ELF-1 (cell line): ENCODE data around the gene TEPSIN.

Experiments
- DNase-seq: peaks from one replicate; pipeline ENCODE4 v3.0.0-alpha.2; 2016; ENCODE audit warnings: low read depth, low spot score

TEPSIN gene

GRCh38 chr17:81198826-81199481, 39.9 kb downstream of the TEPSIN start:
- no peak for DNase-seq

DNA sequence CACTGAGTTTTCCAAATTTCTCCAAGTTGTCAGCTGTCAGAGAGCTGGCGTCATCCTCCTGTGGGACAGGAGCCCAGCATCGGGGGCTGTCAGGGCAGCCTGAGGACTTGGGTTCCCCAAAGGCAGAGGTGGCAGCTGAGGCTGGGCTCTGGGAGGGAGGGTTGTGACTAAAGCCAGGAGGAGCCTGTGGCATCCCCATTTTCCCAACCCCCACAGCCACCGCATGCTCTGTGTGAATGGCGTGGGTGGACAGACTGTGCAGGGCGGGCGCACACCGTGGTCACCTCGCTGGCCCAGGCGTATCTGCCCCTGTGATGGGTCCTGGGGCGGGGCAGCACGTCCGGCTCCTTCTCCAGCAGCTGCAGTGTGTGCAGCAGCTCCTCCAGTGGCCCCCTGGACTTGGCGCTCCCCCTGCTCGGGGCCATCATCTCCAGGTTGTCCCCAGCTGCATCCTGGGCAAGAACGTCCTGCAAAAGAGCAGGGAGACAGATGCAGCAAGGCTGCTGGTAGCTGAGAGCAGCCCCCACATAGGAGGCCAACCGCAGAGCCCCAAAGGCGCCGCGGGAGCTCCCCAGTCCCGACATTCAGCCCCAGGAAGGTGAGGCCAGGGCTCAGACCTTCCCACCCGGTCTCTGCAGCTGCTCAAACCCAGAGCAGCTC, 40.9 kb downstream of the TEPSIN start:
- no peak for DNase-seq

- DNase-seq, result no peak
Observed at GRCh38 chr17:81197409-81197795, 41.5 kb downstream of the TEPSIN start.

DNA sequence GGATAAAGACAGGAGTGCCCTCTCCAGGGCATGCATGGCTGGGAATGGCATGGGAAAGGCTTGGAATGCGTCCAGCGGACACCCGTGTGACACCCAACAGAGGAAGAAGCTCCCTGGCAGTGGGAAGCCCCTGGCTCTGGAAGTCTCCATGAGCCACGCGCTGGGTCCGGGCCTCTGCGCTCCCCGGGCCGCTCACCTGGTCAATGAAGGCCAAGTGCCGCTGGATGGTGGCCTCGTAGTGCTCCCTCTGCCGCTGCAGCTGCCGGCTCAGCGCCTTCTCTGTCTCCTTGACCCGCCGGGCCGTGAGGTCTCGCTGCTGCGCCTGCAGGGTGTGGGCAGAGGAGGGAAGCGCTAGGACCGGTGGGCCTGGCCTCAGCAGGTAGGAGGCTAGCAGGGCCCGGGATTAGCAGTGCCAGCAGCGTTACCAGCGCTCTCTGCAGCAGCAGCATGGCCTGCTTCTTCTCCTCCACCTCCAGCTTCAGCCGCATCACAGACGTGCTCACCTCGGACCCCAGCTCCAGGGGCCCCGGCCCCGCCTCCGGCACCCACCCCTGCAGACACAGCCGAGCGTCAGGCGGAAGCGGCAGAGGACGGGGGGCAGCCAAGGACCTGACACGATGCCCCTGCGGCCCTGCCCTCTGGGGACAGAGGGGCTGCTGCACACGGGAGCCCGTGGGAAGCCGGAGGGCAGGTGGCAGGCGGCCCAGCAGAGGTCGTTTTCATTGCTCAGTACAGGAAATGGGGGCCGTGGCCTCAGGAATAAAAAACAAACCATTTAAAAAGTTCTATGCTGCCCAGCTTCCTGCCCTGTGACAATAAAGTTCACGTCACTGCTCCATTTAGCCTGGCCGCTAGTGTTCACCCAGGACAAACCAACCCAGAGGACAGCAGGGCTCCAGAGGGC, 42.1 kb downstream of the TEPSIN start:
- DNase-seq, result no peak

DNA sequence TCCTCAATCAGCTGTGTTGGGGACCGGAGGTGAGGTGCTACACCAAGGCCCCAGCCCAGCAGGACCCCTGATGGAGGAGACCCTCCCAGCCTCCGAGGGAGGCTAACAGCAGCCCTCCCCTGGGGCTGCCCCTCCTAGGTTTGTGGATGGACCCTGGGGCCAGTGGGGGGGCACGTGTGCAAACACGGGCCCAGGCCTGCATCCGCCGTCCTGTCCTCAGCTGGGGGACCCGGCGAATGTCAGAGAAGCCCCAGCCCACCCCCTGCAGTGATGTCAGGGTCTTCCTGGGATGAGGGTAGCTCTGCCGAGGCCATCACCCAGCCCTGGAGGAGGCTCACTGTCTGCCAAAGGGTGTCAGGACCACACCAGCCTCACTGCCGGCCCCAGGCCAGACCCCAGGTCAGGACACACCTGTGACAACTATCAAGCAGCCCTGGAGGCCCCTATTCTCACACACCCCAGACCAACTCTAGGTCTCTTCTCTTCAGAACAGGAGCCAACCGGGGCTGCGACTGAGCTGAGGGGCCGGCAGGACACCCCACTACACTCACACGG, 42.8 kb downstream of the TEPSIN start:
- no peak for DNase-seq

DNA sequence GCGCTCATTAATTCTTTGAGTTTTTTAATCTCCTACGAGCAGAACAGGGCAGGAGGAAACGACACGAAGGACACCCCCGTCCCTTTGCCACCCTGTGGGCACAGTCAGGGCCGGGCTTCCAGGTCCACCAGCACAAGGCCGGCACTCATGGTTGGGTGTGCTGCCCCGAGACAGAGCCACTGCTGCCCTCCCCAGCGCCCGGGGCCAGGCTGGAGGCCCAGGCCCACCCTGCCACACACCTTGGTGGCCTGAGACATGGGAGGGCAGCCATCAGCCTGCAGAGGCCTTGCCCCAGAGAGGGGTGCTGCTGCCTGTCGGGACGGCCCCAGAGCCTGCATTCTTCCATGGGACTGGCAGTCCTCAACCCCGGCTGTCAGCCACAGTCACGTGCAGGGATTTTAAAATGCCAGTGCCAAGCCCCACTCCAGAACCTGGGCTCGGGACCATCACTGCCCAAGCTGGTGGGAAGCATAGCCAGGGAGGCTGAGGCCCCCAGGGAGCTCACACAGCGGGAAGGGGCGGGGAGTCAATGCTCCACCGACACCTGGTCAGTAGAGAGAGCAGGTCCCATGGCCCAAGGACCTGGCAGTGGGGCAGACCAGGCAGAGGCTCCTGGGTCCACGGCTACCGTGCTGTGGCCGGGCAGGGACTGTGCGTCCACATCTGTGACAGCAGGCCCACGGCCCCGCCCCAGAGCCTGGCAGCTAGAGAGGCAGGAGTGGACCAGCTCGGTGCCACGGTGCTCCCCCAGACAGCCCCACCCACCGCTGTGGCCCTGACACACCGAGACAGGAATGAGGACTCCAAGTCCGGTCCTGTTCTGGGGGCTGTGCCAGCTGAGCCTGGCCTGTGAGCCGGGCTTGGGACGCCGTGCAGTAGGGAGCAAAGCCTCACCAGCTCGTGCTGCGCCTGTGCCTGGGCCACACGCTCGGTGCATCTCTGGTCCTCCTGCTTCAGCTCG, 43.6 kb downstream of the TEPSIN start:
- DNase-seq, result no peak

- no peak for DNase-seq
Observed at GRCh38 chr17:81194225-81194760, 44.6 kb downstream of the TEPSIN start.

GRCh38 chr17:81193470-81194224, 45.2 kb downstream of the TEPSIN start:
- peak; percentile 74 for DNase-seq

DNA sequence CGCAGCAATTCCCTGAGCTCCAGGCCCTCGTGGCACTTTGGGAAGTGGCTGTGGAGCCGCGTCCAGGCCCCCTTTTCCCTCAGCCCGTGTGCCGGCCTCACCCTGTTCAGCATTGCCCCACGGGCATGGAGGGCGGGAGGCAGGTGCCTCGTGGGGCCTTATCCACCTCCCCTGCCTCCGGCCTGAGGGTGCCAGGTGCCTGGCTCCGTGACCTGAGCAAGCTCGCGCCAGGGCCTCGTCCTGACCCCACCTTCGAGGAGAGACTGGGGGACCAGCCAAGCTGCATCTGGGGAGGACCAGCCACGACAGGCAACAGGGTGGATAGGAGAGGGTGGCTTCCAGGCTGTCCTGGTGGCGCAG, 45.8 kb downstream of the TEPSIN start:
- no peak for DNase-seq

- peak; percentile 92 for DNase-seq
Observed at GRCh38 chr17:81192386-81193050, 46.3 kb downstream of the TEPSIN start.

GRCh38 chr17:81191646-81192045, 47.2 kb downstream of the TEPSIN start:
- DNase-seq, result no peak

GRCh38 chr17:81191116-81191515, 47.7 kb downstream of the TEPSIN start:
- no peak for DNase-seq

- no peak for DNase-seq
Observed at GRCh38 chr17:81190591-81190990, 48.3 kb downstream of the TEPSIN start.

- DNase-seq, result peak; percentile 23
Observed at GRCh38 chr17:81189670-81190530, 49.0 kb downstream of the TEPSIN start.

GRCh38 chr17:81189016-81189415, 49.8 kb downstream of the TEPSIN start:
- no peak for DNase-seq

DNA sequence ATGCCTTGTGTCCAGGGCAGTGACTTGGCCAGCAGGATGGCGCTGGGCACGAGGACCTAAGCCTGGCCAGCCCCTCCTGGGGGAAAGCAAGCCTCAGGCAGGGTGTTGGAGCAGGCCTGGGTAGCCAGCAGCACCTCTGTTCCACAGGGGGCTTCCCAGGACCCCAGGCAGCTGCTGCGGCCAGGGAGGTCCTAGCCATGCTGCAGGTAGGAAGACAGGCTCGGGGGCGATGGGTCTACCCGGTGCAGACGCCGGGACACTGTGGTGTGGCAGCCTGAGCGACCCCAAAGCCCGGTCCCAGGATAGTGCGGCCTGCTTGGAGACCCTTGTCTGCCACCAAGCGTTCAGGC, 50.4 kb downstream of the TEPSIN start:
- DNase-seq, result no peak

DNA sequence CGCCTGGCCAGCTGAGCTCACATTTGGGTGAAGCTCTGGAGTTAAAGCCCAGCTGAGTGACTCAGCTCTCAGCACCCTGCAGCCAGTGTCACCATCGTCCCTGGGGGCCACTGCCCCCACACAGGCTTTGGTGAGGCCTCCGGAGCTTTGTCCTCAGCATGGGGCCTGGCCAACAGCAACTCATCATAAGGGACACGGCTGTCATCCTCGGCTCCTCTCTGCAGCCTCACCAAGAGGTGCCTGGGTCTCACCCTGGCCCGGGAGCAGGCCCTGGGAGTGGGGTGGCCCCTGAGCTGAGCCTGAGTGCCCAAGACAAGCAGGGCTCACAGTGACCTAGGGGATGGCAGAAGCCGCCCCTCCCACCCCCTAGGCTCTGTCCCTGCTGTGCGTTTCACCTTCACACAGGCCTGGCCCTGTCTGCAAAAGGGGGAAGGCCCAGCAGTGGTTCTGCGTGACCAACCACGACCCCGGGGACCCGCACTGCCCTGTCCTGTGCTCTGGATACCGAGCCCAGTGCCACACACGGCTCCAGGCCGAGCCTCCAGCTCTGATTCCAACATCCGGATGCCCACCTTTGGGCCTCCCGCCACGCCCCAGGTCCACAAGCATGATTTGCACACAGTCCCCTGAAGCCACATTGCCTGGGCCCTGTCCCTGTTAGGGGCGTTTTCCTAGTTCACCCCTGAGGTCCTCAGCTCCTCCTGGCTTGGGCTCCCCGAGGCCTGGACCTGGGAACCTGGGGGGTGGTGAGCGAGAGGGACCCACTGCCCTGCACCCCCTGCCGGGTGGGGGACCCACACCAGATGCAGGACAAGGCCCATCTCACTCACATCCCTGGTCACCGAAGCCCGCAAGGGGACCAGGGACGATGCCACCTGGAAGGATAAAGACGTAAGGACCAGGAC, 51.0 kb downstream of the TEPSIN start:
- no peak for DNase-seq

DNA sequence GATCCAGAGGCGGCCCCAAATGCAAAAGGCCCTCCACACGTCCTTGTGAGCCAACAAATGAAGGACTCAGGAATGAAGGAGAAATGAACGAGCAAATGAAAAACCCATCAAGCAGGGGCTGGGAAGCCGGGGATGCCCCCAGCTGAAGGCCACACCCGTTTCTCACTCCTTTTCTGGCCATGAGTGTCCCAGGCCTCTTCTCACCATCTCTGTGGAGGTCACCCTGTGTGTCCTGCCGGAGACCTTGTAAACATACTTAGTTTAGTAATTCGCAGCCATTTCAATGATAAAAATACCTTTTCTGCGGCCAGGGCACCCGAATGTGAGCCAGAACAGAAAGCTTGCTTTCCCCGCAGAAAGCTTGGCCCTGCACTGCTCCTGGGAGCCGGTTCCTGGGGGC, 51.7 kb downstream of the TEPSIN start:
- no peak for DNase-seq
